K562 (cell line): ENCODE results near the gene PTPRM. TPM values are rescaled to one million over a fixed set of nuclear protein-coding genes. Genes with fewer than 3 reads are reported as not detected.

ENCODE experiments used
- ATAC-seq: fragments of 200-7000 bp; cut with Tn5 transposase; 3 replicates; pipeline ENCODE4 v1.9.1; 2020; ENCODE audit warnings: moderate library complexity
- BruUV-seq: library from RNA; stranded (reverse); fragments of 400-500 nt; replicated peaks from 2 replicates; lab custom pipeline; 2021; lab: Mats Ljungman, UMichigan
- CTCF ChIA-PET: fragments of 300-600 bp; formaldehyde crosslinking; extraction: SDS; loops from one replicate; lab custom pipeline; 2021; ENCODE audit warnings: low intra/inter-chr PET ratio; lab: Yijun Ruan, JAX
- POLR2A ChIA-PET: fragments of 300-600, 350-650 bp; sonication (Branson Sonifier 250); formaldehyde crosslinking; extraction: SDS; loops from one replicate; lab custom pipeline; 2021; ENCODE audit warnings: antibody characterized with exemption, inconsistent platforms; lab: Yijun Ruan, JAX
- DNase-seq, 4 experiments: peaks; one replicate each; pipeline versions ENCODE4 v3.0.0 to v3.0.0-alpha.2; 2011 to 2018; ENCODE audit warnings: low spot score in 3 of 4, mixed read lengths in 3 of 4; ENCODE audit errors: extremely low read depth in 1 of 4
- FAIRE-seq: peaks from 2 replicates; lab custom pipeline; 2011; peaks lifted over from hg19 to GRCh38; lab: Jason Lieb, UNC
- H2AFZ ChIP-seq: 2 replicates; pipeline ENCODE4 v1.6.0; 2011; ENCODE audit warnings: low read depth, low read length, control low read depth, inconsistent platforms
- H3K27ac ChIP-seq: fragments of 200-600 bp; 3 replicates; pipeline ENCODE4 v1.8.0; 2011; ENCODE audit warnings: low read depth, mild to moderate bottlenecking, control low read depth, inconsistent platforms, low read length, moderate library complexity, mixed read lengths; ENCODE audit errors: extremely low read depth
- H3K27me3 ChIP-seq, 2 experiments: fragments of 300-600 bp in 1 of 2; 2 replicates in 1 of 2; 3 replicates in 1 of 2; pipeline versions ENCODE4 v1.6.0 to v1.8.0; 2011; ENCODE audit warnings: inconsistent platforms in 2 of 2, low read length in 2 of 2, mild to moderate bottlenecking in 1 of 2, mixed read lengths in 1 of 2, moderate library complexity in 1 of 2; ENCODE audit not compliant: control insufficient read depth in 2 of 2, insufficient read depth in 2 of 2
- H3K36me3 ChIP-seq: fragments of 300-600 bp; 3 replicates; pipeline ENCODE4 v1.8.0; 2011; ENCODE audit warnings: mild to moderate bottlenecking, low read length, inconsistent platforms; ENCODE audit not compliant: control insufficient read depth, insufficient read depth
- H3K4me1 ChIP-seq, 2 experiments: fragments of 200-600 bp in 1 of 2; replicated peaks in 1 of 2; 2 replicates in 1 of 2; 3 replicates in 1 of 2; pipeline versions ENCODE4 v1.5.1 to v1.8.0; 2011; ENCODE audit warnings: inconsistent platforms in 2 of 2, low read length in 2 of 2, mild to moderate bottlenecking in 1 of 2, mixed read lengths in 1 of 2, moderate library complexity in 1 of 2; ENCODE audit not compliant: control insufficient read depth in 2 of 2, insufficient read depth in 2 of 2
- H3K4me2 ChIP-seq: 2 replicates; pipeline ENCODE4 v1.6.1; 2011; ENCODE audit warnings: low read length, control low read depth, inconsistent platforms, mixed read lengths; ENCODE audit not compliant: insufficient read depth
- H3K4me3 ChIP-seq: fragments of 200-600 bp; sonication (generic), shearing (Covaris generic); 2 replicates; pipeline ENCODE4 v1.5.1; 2016; ENCODE audit warnings: control low read depth, inconsistent platforms
- H3K79me2 ChIP-seq: fragments of 200-600 bp; 3 replicates; pipeline ENCODE4 v1.8.0; 2011; ENCODE audit warnings: low read length, inconsistent platforms; ENCODE audit not compliant: control insufficient read depth, insufficient read depth
- H3K9ac ChIP-seq, 2 experiments: 2 replicates each; pipeline versions ENCODE4 v1.6.0 to v1.6.1; 2011; ENCODE audit warnings: low read depth in 2 of 2, low read length in 2 of 2, control low read depth in 1 of 2, inconsistent platforms in 1 of 2, mild to moderate bottlenecking in 1 of 2, mixed read lengths in 1 of 2; ENCODE audit not compliant: insufficient read depth in 1 of 2
- H3K9me1 ChIP-seq: one replicate; pipeline ENCODE4 v1.6.0; 2011; ENCODE audit warnings: inconsistent platforms, mild to moderate bottlenecking, low read length, moderate library complexity; ENCODE audit not compliant: control insufficient read depth, insufficient read depth
- H3K9me3 ChIP-seq: replicated peaks from 2 replicates; pipeline ENCODE4 v1.5.1; 2011; ENCODE audit warnings: low read depth, low read length, inconsistent platforms; ENCODE audit not compliant: control insufficient read depth, insufficient read depth
- H4K20me1 ChIP-seq: replicated peaks from 2 replicates; pipeline ENCODE4 v1.6.1; 2011; ENCODE audit warnings: low read length, inconsistent platforms, mixed read lengths; ENCODE audit not compliant: control insufficient read depth, insufficient read depth
- CBX1 ChIP-seq: sonication (generic); IDR thresholded peaks from 2 replicates; pipeline ENCODE4 v1.6.1; 2016; ENCODE audit warnings: antibody characterized with exemption, low read depth, mild to moderate bottlenecking
- EP400 ChIP-seq: fragments of 450-650 bp; IDR thresholded peaks from 2 replicates; pipeline ENCODE4 v1.6.1; 2017; ENCODE audit warnings: antibody characterized with exemption, mild to moderate bottlenecking, moderate library complexity
- FOXJ3 ChIP-seq: sonication (generic); formaldehyde crosslinking; IDR thresholded peaks from 2 replicates; pipeline ENCODE4 v1.4.0; 2020; ENCODE audit warnings: mild to moderate bottlenecking, missing genetic modification reagents
- FOXK1 ChIP-seq: sonication (generic); formaldehyde crosslinking; IDR thresholded peaks from 2 replicates; pipeline ENCODE4 v1.8.0; 2022; ENCODE audit warnings: missing genetic modification reagents, mild to moderate bottlenecking, borderline replicate concordance
- GTF2E2 ChIP-seq: fragments of 200-800 bp; sonication (Bioruptor generic); IDR thresholded peaks from 2 replicates; pipeline ENCODE4 v1.6.1; 2016; ENCODE audit warnings: missing genetic modification characterization, missing compliant biosample characterization
- HDAC3 ChIP-seq: fragments of 450-650 bp; IDR thresholded peaks from 2 replicates; pipeline ENCODE4 v1.6.1; 2018; ENCODE audit warnings: borderline replicate concordance, mild to moderate bottlenecking, moderate library complexity; ENCODE audit not compliant: partially characterized antibody
- MEF2A ChIP-seq: IDR thresholded peaks from 2 replicates; pipeline ENCODE4 v1.6.1; 2011; ENCODE audit warnings: low read depth, mild to moderate bottlenecking, low read length, moderate library complexity; ENCODE audit not compliant: control insufficient read depth
- ZNF124 ChIP-seq: sonication (generic); formaldehyde crosslinking; IDR thresholded peaks from 2 replicates; pipeline ENCODE4 v1.8.1; 2022; ENCODE audit warnings: missing genetic modification reagents
- ZNF444 ChIP-seq: fragments of 250-450 bp; sonication (Bioruptor Pico); IDR thresholded peaks from 2 replicates; pipeline ENCODE4 v1.4.0; 2020; ENCODE audit warnings: mild to moderate bottlenecking, moderate library complexity
- WGBS: fragments of 100-300 bp; shearing (Covaris generic); methylation state at CpG from one replicate; pipeline ENCODE4 v1.1.6; 2016; ENCODE audit warnings: low coverage, mixed read lengths; ENCODE audit not compliant: insufficient coverage; ENCODE audit errors: missing lambda C conversion rate; 5-methylcytosine and 5-hydroxymethylcytosine counted together
- in situ Hi-C: fragments of 300-500 bp; cut with MboI; formaldehyde crosslinking; loops from 4 replicates; pipeline ENCODE4 v1.15.0; 2018; ENCODE audit warnings: inconsistent platforms, mixed read lengths
- intact Hi-C: fragments of 100-400 bp; cut with micrococcal nuclease; formaldehyde crosslinking; loops from 2 replicates; pipeline ENCODE4 v1.14.2; 2022
- polyA plus RNA-seq, 8 experiments: library from polyadenylated mRNA; depleted of rRNA in 4 of 8; stranded (reverse) in 5 of 8; unstranded in 3 of 8; fragments of >200 nt; fragmentation: Nextera tagmentation in 2 of 8; fragmentation: Illumina TruSeq in 1 of 8; extraction: Ambion mirVana in 2 of 8; extraction: Trizol in 1 of 8; gene quantifications; 2 replicates each; pipeline versions ENCODE4 v1.2.1 to v1.2.3, GENCODE V29; 2011 to 2014; ENCODE audit warnings: inconsistent platforms in 1 of 8, missing spikeins in 1 of 8
- total RNA-seq, 7 experiments: library from RNA; depleted of rRNA in 6 of 7; stranded (reverse); fragments of >200 nt in 6 of 7; fragmentation: Illumina TruSeq in 2 of 7; extraction: Trizol in 2 of 7; gene quantifications; 2 replicates each; pipeline versions ENCODE4 v1.2.1 to v1.2.3, GENCODE V29; 2011 to 2021; ENCODE audit warnings: low replicate concordance in 1 of 7
- TF ChIP-seq, protein P1 (sequence below): fragments of 250-450 bp; sonication (Bioruptor Pico); IDR thresholded peaks from 2 replicates; pipeline ENCODE4 v1.8.0; 2022; ENCODE audit warnings: inconsistent platforms, mild to moderate bottlenecking, moderate library complexity, borderline replicate concordance

PTPRM gene
- total and polyA plus RNA-seq, 9 of the 15 experiments (the other 6 are each of a cell fraction or from before 2014, with no cell fraction given) = 0.03 to 0.16 (median 0.08) TPM; not detected in 3

DNA sequence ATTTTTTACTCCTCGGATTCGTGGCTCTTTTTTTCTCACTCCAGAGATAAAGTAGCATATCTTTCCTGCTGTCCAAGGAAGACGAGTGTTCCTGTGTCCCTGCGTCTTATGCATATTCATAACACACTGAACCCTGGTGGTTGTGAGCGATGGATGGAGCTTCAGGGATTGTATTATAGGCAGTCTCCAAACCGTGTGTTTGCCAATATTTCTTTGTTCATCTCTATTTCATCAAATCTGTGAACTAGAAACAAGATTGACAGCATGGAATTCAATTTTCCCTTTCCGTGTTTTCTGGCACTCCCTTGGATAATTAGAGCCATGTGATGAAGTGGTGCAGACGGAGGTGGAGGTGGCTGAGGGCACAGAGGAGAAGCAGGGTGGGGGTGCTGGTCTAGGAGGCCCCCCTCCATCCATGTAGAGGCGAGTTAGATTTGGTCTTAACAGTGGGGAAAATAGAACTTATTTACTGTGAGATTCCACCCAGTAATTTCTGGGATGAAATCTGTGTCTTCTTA is 240.9 kb downstream of the PTPRM start:
- no peak overlapping the region for H3K27ac ChIP-seq
- no peaks in the 10 kb centered on the region for H3K27me3 ChIP-seq
- H3K4me3 ChIP-seq = no peak overlapping the region
- H4K20me1 ChIP-seq = no peaks in the 10 kb centered on the region
- no peaks in the 10 kb centered on the region for H3K9me1 ChIP-seq
- no peak overlapping the region for H3K4me2 ChIP-seq
- in situ Hi-C loops = no loop called here
- ChIA-PET CTCF (no interaction called here), POLR2A (no interaction called here)
- TF ChIP-seq ZNF124 (CRISPR knock-in tag) (no peak), FOXK1 (CRISPR knock-in tag) (no peak), ZNF444 (CRISPR knock-in tag) (no peak), MEF2A (no peak), HDAC3 (no peak), CBX1 (no peak), FOXJ3 (no peak), GTF2E2 (tag) (no peak), EP400 (no peak)
- TF ChIP-seq, protein P1, sequence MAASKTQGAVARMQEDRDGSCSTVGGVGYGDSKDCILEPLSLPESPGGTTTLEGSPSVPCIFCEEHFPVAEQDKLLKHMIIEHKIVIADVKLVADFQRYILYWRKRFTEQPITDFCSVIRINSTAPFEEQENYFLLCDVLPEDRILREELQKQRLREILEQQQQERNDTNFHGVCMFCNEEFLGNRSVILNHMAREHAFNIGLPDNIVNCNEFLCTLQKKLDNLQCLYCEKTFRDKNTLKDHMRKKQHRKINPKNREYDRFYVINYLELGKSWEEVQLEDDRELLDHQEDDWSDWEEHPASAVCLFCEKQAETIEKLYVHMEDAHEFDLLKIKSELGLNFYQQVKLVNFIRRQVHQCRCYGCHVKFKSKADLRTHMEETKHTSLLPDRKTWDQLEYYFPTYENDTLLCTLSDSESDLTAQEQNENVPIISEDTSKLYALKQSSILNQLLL (CRISPR knock-in tag) = no peak
- no peaks in the 10 kb centered on the region for H3K9me3 ChIP-seq
- DNase-seq = no peak
- H3K36me3 ChIP-seq = no peaks in the 10 kb centered on the region
- H3K4me1 ChIP-seq = no peaks in the 10 kb centered on the region
- intact Hi-C loops = no loop called here
- no peak for ATAC-seq
- no peaks in the 10 kb centered on the region for H3K79me2 ChIP-seq
- FAIRE-seq = no peak
- no peak overlapping the region for H3K9ac ChIP-seq
- no TSS peak for BruUV-seq
- 1% methylated on average over 9 of the region's 9 CpGs for WGBS
- H2AFZ ChIP-seq = no peak overlapping the region
